GM18511 (cell line): ENCODE data around the gene BAG3.
A peak's percentile ranks its signal among the peaks of the same experiment; 100 is the strongest.

Source experiments
- ATAC-seq: cut with Tn5 transposase; IDR thresholded peaks from one replicate; pipeline ENCODE4 v1.9.1; 2021; ENCODE audit warnings: mild to moderate bottlenecking, moderate library complexity; ENCODE audit not compliant: unreplicated experiment

The BAG3 gene

DNA sequence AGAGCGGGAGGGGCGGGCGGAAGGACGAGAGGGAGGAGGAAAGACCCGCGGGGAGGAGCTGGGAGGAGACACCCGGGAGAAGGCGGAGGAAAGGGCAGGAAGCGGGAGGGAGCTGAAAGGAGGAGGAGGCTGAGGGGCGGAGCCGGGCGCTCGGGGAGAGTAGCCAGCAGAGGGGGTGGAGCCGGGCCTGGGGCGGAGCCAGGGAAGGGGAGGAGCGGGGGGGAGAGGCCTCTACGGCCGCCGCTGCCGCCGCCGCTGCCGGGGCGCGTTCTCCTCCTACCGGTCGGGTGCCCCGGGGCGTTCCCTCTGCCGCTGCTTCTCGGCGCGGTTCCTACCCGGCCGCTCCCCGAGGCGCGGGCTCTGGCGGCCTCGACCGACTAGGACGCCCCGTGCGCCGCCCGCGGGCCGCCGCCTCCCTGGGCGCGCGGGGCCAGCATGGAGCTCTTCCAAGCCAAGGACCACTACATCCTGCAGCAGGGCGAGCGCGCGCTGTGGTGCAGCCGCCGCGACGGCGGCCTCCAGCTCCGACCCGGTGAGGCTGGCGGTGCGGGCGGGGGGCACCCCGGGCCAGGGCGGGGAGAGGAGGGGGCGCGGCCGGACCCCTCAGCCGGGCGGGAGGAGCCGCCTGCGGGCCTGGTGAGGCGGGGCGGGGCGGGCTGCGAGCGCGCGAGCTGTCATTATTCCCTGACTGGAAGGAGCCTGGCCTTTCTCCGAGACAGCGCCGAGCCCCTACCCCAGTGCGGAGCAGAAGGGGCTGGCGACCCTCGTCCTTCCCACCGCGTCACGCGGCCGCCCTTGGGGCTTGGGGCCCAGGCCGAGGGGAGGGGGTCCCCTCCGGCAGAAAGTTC is 74.9 kb downstream of the BAG3 start, which contains the start of gene INPP5F:
Gene INPP5F (plus strand): TSS at position 223 of the 848 bp plus-strand sequence. CDS start 213 bp downstream, at position 436.
- ATAC-seq = peak; percentile 84

GRCh38 chr10:119726676-119727261 is 75.6 kb downstream of the BAG3 start:
- no peak for ATAC-seq
